ENCODE measurements around the gene NPL. TPM values are rescaled to one million over a fixed set of nuclear protein-coding genes. Genes with fewer than 3 reads are reported as not detected.

The NPL gene
- total and polyA plus RNA-seq, 9 of the 15 experiments (the other 6 are each of a cell fraction or from before 2014, with no cell fraction given), result 9.9 to 22.3 (median 14.2) TPM

DNA sequence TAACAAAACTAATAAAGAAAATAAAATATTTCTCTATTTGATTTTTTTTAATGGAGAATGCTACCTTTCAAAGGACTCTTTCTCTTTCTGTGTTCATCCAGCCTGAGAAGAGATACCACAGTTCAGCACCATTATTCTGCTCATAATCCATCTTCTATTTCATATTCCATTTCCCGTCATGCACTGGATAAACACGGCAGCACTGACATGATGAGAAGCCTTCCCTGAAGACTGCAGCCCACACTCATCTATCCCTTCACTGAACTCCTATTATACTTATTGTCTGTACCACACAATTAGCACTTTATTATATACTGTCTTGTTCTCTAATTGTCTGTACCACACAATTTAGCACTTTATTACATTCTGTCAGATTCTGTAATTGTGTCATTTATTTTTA lies 10.7 kb upstream of the NPL start:
- no TSS peak for BruUV-seq (replicated peaks)
- no peak for DNase-seq (ENCODE audit: extremely low read depth in 1 of 4, low spot score in 3 of 4)
- Histone ChIP-seq H3K27me3 (ENCODE audit: control insufficient read depth in 2 of 2, insufficient read depth in 2 of 2, low read length in 2 of 2) (peaks cover 13 to 20% of the 10 kb centered on the region in 2 experiments; a peak in 3 of 5 replicates), H3K36me3 (ENCODE audit: control insufficient read depth, insufficient read depth, low read length) (no peaks in the 10 kb centered on the region), H3K4me3 (no peak overlapping the region), H3K4me2 (ENCODE audit: insufficient read depth, low read length) (no peak overlapping the region), H3K9me3 (replicated peaks; ENCODE audit: control insufficient read depth, insufficient read depth, low read depth, low read length) (no peaks in the 10 kb centered on the region), H2AFZ (ENCODE audit: low read depth, low read length) (no peak overlapping the region), H3K79me2 (ENCODE audit: control insufficient read depth, insufficient read depth, low read length) (no peaks in the 10 kb centered on the region), H3K27ac (ENCODE audit: extremely low read depth, low read depth, low read length) (no peak overlapping the region), H3K9ac (ENCODE audit: insufficient read depth in 1 of 2, low read depth in 2 of 2, low read length in 2 of 2) (no peak overlapping the region), H3K9me1 (ENCODE audit: control insufficient read depth, insufficient read depth, low read length) (no peaks in the 10 kb centered on the region), H3K4me1 (replicated peaks in 1 of 2; ENCODE audit: control insufficient read depth in 2 of 2, insufficient read depth in 2 of 2, low read length in 2 of 2) (peaks cover 0 to 11% of the 10 kb centered on the region in 2 experiments; a peak in 2 of 5 replicates), H4K20me1 (replicated peaks; ENCODE audit: control insufficient read depth, insufficient read depth, low read length) (no peaks in the 10 kb centered on the region; the same call in 1 of the 2 replicates)
- CTCF ChIA-PET (ENCODE audit: low intra/inter-chr PET ratio), result no interaction called here
- FAIRE-seq, result no peak
- intact Hi-C loops (cut with micrococcal nuclease), result no loop called here
- in situ Hi-C loops (cut with MboI), result no loop called here
- 0% methylated on average over 2 of the region's 2 CpGs for WGBS (ENCODE audit: insufficient coverage, low coverage, missing lambda C conversion rate)
- POLR2A ChIA-PET, result no interaction called here
- ATAC-seq, result no peak
- TF ChIP-seq NCOA6 (IDR thresholded peaks at IDR 0.05) (no peak), PRPF4 (IDR thresholded peaks at IDR 0.05; ENCODE audit: insufficient read depth, low read depth, low read length, poor library complexity, severe bottlenecking) (no peak), NFATC3 (IDR thresholded peaks at IDR 0.05) (no peak), HNRNPLL (IDR thresholded peaks at IDR 0.05; ENCODE audit: low read depth, low read length, poor library complexity, severe bottlenecking) (no peak), PURB (CRISPR knock-in tag; IDR thresholded peaks at IDR 0.05; ENCODE audit: low read depth) (no peak), LEF1 (IDR thresholded peaks at IDR 0.05) (no peak), HMGN3 (IDR thresholded peaks at IDR 0.05; ENCODE audit: borderline replicate concordance, extremely low read depth, insufficient read length, low read depth, low read length) (no peak), ZEB2 (IDR thresholded peaks at IDR 0.05) (no peak), BHLHE40 (IDR thresholded peaks at IDR 0.05; ENCODE audit: low read length) (no peak), JUND (IDR thresholded peaks at IDR 0.05; ENCODE audit: borderline replicate concordance, low read depth, low read length) (no peak), JUND (tag; IDR thresholded peaks at IDR 0.05; ENCODE audit: borderline replicate concordance, low read depth, low read length) (no peak), MED1 (CRISPR knock-in tag; IDR thresholded peaks at IDR 0.05; ENCODE audit: borderline replicate concordance) (no peak), BRF1 (IDR thresholded peaks at IDR 0.05; ENCODE audit: borderline replicate concordance, extremely low read depth, insufficient read length) (no peak), TEAD2 (tag; IDR thresholded peaks at IDR 0.05) (no peak), NCOA2 (IDR thresholded peaks at IDR 0.05; ENCODE audit: partially characterized antibody in 2 of 2) (no peak)
- TF ChIP-seq, protein P1, sequence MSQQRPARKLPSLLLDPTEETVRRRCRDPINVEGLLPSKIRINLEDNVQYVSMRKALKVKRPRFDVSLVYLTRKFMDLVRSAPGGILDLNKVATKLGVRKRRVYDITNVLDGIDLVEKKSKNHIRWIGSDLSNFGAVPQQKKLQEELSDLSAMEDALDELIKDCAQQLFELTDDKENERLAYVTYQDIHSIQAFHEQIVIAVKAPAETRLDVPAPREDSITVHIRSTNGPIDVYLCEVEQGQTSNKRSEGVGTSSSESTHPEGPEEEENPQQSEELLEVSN (IDR thresholded peaks at IDR 0.05; ENCODE audit: borderline replicate concordance in 1 of 2, extremely low read depth in 1 of 2, insufficient read depth in 1 of 2, insufficient read length in 1 of 2, low read depth in 1 of 2, low read length in 1 of 2, poor library complexity in 1 of 2, severe bottlenecking in 1 of 2), result no peak
- TF ChIP-seq, protein P2, sequence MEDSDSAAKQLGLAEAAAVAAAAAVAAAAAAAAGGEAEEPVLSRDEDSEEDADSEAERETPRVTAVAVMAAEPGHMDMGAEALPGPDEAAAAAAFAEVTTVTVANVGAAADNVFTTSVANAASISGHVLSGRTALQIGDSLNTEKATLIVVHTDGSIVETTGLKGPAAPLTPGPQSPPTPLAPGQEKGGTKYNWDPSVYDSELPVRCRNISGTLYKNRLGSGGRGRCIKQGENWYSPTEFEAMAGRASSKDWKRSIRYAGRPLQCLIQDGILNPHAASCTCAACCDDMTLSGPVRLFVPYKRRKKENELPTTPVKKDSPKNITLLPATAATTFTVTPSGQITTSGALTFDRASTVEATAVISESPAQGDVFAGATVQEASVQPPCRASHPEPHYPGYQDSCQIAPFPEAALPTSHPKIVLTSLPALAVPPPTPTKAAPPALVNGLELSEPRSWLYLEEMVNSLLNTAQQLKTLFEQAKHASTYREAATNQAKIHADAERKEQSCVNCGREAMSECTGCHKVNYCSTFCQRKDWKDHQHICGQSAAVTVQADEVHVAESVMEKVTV (CRISPR knock-in tag; IDR thresholded peaks at IDR 0.05), result no peak
- TF ChIP-seq, protein P3, sequence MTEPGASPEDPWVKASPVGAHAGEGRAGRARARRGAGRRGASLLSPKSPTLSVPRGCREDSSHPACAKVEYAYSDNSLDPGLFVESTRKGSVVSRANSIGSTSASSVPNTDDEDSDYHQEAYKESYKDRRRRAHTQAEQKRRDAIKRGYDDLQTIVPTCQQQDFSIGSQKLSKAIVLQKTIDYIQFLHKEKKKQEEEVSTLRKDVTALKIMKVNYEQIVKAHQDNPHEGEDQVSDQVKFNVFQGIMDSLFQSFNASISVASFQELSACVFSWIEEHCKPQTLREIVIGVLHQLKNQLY (CRISPR knock-in tag; conservative IDR thresholded peaks at IDR 0.05), result no peak
- TF ChIP-seq, protein P4, sequence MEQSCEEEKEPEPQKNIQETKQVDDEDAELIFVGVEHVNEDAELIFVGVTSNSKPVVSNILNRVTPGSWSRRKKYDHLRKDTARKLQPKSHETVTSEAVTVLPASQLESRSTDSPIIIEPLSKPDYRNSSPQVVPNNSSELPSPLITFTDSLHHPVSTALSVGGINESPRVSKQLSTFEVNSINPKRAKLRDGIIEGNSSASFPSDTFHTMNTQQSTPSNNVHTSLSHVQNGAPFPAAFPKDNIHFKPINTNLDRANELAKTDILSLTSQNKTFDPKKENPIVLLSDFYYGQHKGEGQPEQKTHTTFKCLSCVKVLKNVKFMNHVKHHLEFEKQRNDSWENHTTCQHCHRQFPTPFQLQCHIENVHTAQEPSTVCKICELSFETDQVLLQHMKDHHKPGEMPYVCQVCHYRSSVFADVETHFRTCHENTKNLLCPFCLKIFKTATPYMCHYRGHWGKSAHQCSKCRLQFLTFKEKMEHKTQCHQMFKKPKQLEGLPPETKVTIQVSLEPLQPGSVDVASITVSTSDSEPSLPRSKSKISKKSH (CRISPR knock-in tag; IDR thresholded peaks at IDR 0.05), result no peak

All from K562 (cell line).